AG04449 (cell line): Measurements from ENCODE around the gene HNF4A.

Source experiments
- CTCF ChIA-PET: fragments of 350-600 bp; formaldehyde crosslinking; extraction: SDS; loops from one replicate; lab custom pipeline; 2021; ENCODE audit warnings: antibody characterized with exemption; lab: Yijun Ruan, JAX
- POLR2A ChIA-PET: fragments of 400-600, 350-600 bp; formaldehyde crosslinking; extraction: SDS; loops from one replicate; lab custom pipeline; 2020; ENCODE audit warnings: antibody characterized with exemption, inconsistent platforms; lab: Yijun Ruan, JAX
- DNase-seq: peaks from one replicate; pipeline ENCODE4 v3.0.0-alpha.2; 2010; ENCODE audit warnings: low read depth, low spot score
- H3K4me3 ChIP-seq: 2 replicates; pipeline ENCODE4 v1.5.1; 2011; ENCODE audit warnings: low read depth, mild to moderate bottlenecking, control low read depth, low read length
- TF ChIP-seq, protein P1 (sequence below): IDR thresholded peaks from one replicate; pipeline ENCODE4 v1.5.1; 2011; ENCODE audit warnings: mild to moderate bottlenecking, moderate library complexity, low read length, control low read depth, inconsistent platforms; ENCODE audit not compliant: insufficient read depth; ENCODE audit errors: missing control alignments

Gene HNF4A

DNA sequence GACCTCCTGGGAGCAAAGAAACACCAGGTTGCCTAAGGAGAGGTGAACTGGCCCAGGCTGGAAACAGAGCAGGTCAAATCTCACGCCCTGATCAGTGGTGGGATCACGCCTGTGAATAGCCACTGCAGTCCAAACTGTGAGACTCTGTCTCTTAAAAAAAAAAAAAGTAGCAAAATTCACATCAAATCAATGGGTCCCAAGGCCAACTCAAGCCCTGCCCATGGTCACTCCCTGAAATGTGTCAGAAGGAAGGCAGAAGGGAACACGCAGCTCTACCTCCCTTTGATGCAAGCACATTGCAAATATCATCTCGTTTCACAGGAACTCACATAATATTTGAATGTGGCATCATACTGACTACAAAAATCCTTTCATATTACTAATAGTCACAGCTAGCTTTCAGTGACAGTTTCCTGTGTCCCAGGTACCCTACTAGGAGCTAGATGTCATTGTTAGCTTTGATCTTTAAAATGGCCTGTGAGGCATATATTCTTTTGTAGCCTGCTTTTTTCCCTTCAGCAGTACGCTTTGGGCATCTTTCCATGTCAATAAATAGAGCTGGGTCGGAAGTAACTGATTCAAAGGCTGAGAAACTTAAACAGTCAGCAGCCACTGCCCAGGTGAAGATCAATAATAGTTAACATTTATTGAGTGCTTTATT is 105.8 kb downstream of the HNF4A start:
- ChIA-PET CTCF (interaction anchor here (0.6 to 7.5 kb wide), 13 partner anchors 11 to 345 kb away, joined by 3 to 99 read pairs (median 5); partner anchors contain the start of genes HNF4A and TTPAL), POLR2A (no interaction called here)
- TF ChIP-seq, protein P1, sequence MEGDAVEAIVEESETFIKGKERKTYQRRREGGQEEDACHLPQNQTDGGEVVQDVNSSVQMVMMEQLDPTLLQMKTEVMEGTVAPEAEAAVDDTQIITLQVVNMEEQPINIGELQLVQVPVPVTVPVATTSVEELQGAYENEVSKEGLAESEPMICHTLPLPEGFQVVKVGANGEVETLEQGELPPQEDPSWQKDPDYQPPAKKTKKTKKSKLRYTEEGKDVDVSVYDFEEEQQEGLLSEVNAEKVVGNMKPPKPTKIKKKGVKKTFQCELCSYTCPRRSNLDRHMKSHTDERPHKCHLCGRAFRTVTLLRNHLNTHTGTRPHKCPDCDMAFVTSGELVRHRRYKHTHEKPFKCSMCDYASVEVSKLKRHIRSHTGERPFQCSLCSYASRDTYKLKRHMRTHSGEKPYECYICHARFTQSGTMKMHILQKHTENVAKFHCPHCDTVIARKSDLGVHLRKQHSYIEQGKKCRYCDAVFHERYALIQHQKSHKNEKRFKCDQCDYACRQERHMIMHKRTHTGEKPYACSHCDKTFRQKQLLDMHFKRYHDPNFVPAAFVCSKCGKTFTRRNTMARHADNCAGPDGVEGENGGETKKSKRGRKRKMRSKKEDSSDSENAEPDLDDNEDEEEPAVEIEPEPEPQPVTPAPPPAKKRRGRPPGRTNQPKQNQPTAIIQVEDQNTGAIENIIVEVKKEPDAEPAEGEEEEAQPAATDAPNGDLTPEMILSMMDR: no peak

DNA sequence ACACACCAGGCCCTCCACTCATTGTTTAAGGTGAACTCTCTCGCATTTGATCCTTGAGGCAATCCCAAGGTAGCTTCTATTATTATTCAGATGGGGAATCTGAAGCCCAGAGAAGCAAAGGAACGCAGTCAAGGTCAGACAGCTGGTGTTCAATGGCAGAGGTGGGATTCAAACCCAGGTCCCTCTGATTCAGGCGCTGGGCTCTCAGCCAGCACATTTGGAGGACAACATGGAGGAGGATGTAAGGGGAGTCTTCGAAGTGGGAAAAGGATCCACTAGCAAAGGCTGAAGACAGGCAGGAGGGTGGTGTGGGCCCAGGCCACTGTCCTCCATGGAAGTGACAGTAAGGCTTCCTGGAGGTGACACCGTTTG is 106.3 kb downstream of the HNF4A start:
- CTCF ChIA-PET: interaction anchor here (0.6 to 7.5 kb wide), 12 partner anchors 10 to 345 kb away, joined by 3 to 99 read pairs (median 6); partner anchors contain the start of genes HNF4A and TTPAL
- no peak for DNase-seq
- POLR2A ChIA-PET: no interaction called here
- TF ChIP-seq, protein P1: no peak
- no peak overlapping the region for H3K4me3 ChIP-seq

More for the DNA sequence above, 105.8 kb downstream of the HNF4A start:
- H3K4me3 ChIP-seq: no peak overlapping the region
- DNase-seq: no peak

DNA sequence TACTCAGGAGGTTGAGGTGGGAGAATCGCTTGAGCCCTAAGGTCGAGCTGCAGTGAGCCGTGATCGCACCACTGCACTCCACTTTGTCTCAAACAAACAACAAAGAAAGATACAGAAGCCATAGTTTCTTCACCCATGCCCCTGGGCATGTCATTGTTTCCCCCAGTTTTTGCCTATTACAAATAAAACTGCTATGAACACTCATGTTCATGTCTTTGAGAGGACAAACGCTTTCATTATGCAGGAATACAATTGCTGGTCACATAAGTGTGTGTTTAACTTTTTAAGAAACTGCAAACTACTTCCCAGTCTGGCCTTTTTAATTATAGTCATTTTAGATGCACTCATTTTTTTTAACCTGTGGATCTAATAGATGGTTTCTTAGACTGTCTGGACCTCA is 108.0 kb downstream of the HNF4A start:
- ChIA-PET POLR2A (no interaction called here), CTCF (interaction anchor here (2.6 to 7.5 kb wide), 5 partner anchors 9 to 248 kb away, joined by 13 to 99 read pairs (median 96); no protein-coding TSS in a partner anchor)
- no peak overlapping the region for H3K4me3 ChIP-seq
- TF ChIP-seq, protein P1: no peak
- DNase-seq: no peak

DNA sequence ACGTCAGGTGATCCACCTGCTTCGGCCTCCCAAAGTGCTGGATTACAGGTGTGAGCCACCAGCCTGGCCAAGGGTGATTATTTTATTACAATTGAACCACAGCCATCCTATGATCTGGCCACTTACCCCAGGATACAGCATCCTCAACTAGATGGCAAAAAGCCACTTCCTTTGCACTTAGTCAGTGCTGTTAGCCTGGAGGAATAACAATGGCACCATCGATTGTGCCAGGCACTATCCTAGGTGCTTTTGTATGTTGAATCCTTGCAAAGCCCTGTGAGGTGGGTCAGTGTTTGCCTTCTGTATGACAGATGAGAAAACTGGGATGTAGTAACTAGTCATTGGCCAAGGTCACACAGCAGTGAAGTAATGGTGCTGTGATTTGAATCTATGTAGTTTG is 109.0 kb downstream of the HNF4A start:
- POLR2A ChIA-PET: no interaction called here
- CTCF ChIA-PET: interaction anchor here (1.3 to 10.4 kb wide), 3 partner anchors 75 to 249 kb away, joined by 4 to 133 read pairs (median 6); no protein-coding TSS in a partner anchor
- TF ChIP-seq, protein P1: no peak
- H3K4me3 ChIP-seq: no peak overlapping the region
- DNase-seq: no peak

DNA sequence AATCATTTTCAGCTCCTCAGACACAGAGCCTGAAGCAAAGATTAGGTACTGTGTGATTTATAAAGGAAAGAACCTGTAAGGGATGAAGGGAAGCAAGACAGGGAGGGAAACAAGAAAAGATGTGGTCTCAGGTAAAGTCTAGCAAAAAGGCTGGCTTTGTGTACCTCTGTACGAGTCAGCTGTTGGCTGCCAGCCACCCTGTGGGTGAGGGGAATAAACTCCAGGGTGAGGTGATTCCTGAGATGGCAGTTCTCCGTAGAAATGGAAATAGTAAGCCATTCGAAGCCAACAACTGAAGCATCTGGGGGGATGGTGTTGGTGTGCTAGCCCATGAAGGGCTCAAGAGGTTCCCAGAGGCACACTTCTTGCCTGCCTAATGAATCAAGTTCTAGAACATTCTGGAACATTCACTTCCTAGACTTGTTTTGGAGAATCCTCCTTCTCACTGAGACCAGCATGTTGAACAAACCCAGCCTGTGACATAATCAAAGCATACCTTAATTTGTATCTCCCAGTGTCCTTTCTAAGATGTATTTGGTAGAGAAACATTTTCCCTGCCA is 109.6 kb downstream of the HNF4A start:
- CTCF ChIA-PET: interaction anchor here (1.3 to 10.4 kb wide), 4 partner anchors 75 to 250 kb away, joined by 3 to 133 read pairs (median 5); no protein-coding TSS in a partner anchor
- no peak overlapping the region for H3K4me3 ChIP-seq
- no peak for DNase-seq
- POLR2A ChIA-PET: no interaction called here
- TF ChIP-seq, protein P1: no peak

DNA sequence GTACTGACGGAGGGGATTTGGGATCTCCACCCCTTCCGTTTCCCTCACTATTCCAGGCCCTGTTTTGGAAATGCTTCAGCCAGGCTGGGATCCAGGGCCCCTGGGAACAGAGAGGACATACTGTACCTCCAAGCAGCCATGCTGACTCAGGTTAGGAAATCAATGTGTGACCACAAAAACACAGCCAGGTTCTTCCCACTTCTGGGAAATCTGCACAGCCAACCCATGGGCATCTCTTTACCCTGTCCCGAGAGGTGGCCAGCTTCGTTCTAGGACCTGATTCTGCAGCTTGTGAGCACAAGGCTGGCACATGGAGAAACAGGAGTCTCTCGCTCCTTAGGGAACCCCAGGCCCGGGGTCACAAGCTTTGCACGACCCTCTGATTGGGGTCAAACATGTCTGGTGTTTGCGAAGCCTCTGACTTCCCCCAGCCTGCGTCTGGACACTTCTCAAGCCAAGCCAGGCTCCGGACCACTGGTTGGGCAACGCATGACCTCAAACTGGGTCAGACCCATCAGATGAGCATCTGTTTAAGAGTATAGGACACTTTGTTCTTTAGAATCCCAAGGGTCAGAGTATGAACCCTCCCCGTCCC is 111.9 kb downstream of the HNF4A start:
- TF ChIP-seq, protein P1: no peak
- no peak overlapping the region for H3K4me3 ChIP-seq
- ChIA-PET POLR2A (no interaction called here), CTCF (interaction anchor here (0.7 to 10.4 kb wide), 4 partner anchors 76 to 252 kb away, joined by 3 to 133 read pairs (median 14); no protein-coding TSS in a partner anchor)
- no peak for DNase-seq
